K562 (cell line): Measurements from ENCODE around the gene POP5. TPM values are rescaled to one million over a fixed set of nuclear protein-coding genes. Genes with fewer than 3 reads are reported as not detected.

ENCODE experiments used
- CBX1 ChIP-seq: sonication (generic); IDR thresholded peaks from 2 replicates; pipeline ENCODE4 v1.6.1; 2016; ENCODE audit warnings: antibody characterized with exemption, low read depth, mild to moderate bottlenecking
- CREM ChIP-seq: IDR thresholded peaks from 2 replicates; pipeline ENCODE4 v1.6.1; 2014; ENCODE audit warnings: antibody characterized with exemption, low read depth
- KLF1 ChIP-seq: fragments of 450-650 bp; IDR thresholded peaks from 2 replicates; pipeline ENCODE4 v1.6.1; 2016; ENCODE audit warnings: missing genetic modification characterization, missing compliant biosample characterization
- PRPF4 ChIP-seq: fragments of 200-400 bp; formaldehyde crosslinking; IDR thresholded peaks from one replicate; pipeline ENCODE4 v1.6.1; 2017; ENCODE audit warnings: low read length, low read depth, mild to moderate bottlenecking; ENCODE audit not compliant: insufficient read depth, poor library complexity, severe bottlenecking
- TARDBP ChIP-seq: fragments of 450-650 bp; IDR thresholded peaks from 2 replicates; pipeline ENCODE4 v1.6.1; 2016
- ZBTB7A ChIP-seq: IDR thresholded peaks from 2 replicates; pipeline ENCODE4 v1.6.1; 2011; ENCODE audit warnings: low read depth, mild to moderate bottlenecking, low read length, moderate library complexity, borderline replicate concordance; ENCODE audit not compliant: control insufficient read depth
- ZNF165 ChIP-seq: fragments of 250-450 bp; sonication (Bioruptor Pico); IDR thresholded peaks from 2 replicates; pipeline ENCODE4 v1.4.0; 2020; ENCODE audit warnings: borderline replicate concordance
- ZZZ3 ChIP-seq: fragments of 450-650 bp; IDR thresholded peaks from 2 replicates; pipeline ENCODE4 v1.6.1; 2016; ENCODE audit warnings: antibody characterized with exemption, mild to moderate bottlenecking, moderate library complexity
- polyA plus RNA-seq, 8 experiments: library from polyadenylated mRNA; depleted of rRNA in 4 of 8; stranded (reverse) in 5 of 8; unstranded in 3 of 8; fragments of >200 nt; fragmentation: Nextera tagmentation in 2 of 8; fragmentation: Illumina TruSeq in 1 of 8; extraction: Ambion mirVana in 2 of 8; extraction: Trizol in 1 of 8; gene quantifications; 2 replicates each; pipeline versions ENCODE4 v1.2.1 to v1.2.3, GENCODE V29; 2011 to 2014; ENCODE audit warnings: inconsistent platforms in 1 of 8, missing spikeins in 1 of 8
- total RNA-seq, 7 experiments: library from RNA; depleted of rRNA in 6 of 7; stranded (reverse); fragments of >200 nt in 6 of 7; fragmentation: Illumina TruSeq in 2 of 7; extraction: Trizol in 2 of 7; gene quantifications; 2 replicates each; pipeline versions ENCODE4 v1.2.1 to v1.2.3, GENCODE V29; 2011 to 2021; ENCODE audit warnings: low replicate concordance in 1 of 7
- TF ChIP-seq, protein P1 (sequence below): IDR thresholded peaks from 2 replicates; pipeline ENCODE4 v1.6.1; 2016; ENCODE audit warnings: missing genetic modification characterization, missing compliant biosample characterization
- TF ChIP-seq, protein P2 (sequence below): fragments of 450-650 bp; IDR thresholded peaks from 2 replicates; pipeline ENCODE4 v1.6.1; 2016; ENCODE audit warnings: low read depth
- TF ChIP-seq, protein P3 (sequence below): sonication (generic); formaldehyde crosslinking; IDR thresholded peaks from 2 replicates; pipeline ENCODE4 v1.8.0; 2022; ENCODE audit warnings: mild to moderate bottlenecking, missing genetic modification reagents
- TF ChIP-seq, protein P4 (sequence below): fragments of 450-650 bp; formaldehyde crosslinking; IDR thresholded peaks from 2 replicates; pipeline ENCODE4 v1.4.0; 2022; ENCODE audit warnings: missing genetic modification characterization

POP5 gene
- total and polyA plus RNA-seq, 9 of the 15 experiments (the other 6 are each of a cell fraction or from before 2014, with no cell fraction given) = 57.5 to 253 (median 73.8) TPM

DNA sequence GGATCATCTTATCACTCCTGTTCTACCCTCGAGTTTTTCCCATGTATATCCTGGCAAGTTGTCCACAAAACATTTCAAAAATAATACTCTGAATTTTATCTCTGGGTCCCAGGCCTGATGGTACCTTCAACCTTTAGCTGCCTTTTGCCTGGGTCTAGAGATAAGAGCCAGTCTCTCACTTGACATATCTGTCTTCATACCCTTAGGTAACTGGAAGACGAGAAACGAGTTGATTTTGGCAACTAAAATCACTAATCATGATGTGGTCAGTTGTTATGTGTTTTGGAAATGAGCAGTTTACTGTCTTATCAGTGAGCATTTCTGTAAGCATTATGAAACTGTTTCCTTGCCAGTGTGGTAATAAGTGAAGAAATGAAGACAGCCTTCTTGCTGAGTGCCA lies 40.8 kb downstream of the POP5 start (continued):
- TF ChIP-seq, protein P1, sequence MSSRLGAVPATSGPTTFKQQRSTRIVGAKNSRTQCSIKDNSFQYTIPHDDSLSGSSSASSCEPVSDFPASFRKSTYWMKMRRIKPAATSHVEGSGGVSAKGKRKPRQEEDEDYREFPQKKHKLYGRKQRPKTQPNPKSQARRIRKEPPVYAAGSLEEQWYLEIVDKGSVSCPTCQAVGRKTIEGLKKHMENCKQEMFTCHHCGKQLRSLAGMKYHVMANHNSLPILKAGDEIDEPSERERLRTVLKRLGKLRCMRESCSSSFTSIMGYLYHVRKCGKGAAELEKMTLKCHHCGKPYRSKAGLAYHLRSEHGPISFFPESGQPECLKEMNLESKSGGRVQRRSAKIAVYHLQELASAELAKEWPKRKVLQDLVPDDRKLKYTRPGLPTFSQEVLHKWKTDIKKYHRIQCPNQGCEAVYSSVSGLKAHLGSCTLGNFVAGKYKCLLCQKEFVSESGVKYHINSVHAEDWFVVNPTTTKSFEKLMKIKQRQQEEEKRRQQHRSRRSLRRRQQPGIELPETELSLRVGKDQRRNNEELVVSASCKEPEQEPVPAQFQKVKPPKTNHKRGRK (tag) = no peak
- TF ChIP-seq KLF1 = no peak
- TF ChIP-seq ZNF165 (CRISPR knock-in tag) = no peak
- TF ChIP-seq, protein P2, sequence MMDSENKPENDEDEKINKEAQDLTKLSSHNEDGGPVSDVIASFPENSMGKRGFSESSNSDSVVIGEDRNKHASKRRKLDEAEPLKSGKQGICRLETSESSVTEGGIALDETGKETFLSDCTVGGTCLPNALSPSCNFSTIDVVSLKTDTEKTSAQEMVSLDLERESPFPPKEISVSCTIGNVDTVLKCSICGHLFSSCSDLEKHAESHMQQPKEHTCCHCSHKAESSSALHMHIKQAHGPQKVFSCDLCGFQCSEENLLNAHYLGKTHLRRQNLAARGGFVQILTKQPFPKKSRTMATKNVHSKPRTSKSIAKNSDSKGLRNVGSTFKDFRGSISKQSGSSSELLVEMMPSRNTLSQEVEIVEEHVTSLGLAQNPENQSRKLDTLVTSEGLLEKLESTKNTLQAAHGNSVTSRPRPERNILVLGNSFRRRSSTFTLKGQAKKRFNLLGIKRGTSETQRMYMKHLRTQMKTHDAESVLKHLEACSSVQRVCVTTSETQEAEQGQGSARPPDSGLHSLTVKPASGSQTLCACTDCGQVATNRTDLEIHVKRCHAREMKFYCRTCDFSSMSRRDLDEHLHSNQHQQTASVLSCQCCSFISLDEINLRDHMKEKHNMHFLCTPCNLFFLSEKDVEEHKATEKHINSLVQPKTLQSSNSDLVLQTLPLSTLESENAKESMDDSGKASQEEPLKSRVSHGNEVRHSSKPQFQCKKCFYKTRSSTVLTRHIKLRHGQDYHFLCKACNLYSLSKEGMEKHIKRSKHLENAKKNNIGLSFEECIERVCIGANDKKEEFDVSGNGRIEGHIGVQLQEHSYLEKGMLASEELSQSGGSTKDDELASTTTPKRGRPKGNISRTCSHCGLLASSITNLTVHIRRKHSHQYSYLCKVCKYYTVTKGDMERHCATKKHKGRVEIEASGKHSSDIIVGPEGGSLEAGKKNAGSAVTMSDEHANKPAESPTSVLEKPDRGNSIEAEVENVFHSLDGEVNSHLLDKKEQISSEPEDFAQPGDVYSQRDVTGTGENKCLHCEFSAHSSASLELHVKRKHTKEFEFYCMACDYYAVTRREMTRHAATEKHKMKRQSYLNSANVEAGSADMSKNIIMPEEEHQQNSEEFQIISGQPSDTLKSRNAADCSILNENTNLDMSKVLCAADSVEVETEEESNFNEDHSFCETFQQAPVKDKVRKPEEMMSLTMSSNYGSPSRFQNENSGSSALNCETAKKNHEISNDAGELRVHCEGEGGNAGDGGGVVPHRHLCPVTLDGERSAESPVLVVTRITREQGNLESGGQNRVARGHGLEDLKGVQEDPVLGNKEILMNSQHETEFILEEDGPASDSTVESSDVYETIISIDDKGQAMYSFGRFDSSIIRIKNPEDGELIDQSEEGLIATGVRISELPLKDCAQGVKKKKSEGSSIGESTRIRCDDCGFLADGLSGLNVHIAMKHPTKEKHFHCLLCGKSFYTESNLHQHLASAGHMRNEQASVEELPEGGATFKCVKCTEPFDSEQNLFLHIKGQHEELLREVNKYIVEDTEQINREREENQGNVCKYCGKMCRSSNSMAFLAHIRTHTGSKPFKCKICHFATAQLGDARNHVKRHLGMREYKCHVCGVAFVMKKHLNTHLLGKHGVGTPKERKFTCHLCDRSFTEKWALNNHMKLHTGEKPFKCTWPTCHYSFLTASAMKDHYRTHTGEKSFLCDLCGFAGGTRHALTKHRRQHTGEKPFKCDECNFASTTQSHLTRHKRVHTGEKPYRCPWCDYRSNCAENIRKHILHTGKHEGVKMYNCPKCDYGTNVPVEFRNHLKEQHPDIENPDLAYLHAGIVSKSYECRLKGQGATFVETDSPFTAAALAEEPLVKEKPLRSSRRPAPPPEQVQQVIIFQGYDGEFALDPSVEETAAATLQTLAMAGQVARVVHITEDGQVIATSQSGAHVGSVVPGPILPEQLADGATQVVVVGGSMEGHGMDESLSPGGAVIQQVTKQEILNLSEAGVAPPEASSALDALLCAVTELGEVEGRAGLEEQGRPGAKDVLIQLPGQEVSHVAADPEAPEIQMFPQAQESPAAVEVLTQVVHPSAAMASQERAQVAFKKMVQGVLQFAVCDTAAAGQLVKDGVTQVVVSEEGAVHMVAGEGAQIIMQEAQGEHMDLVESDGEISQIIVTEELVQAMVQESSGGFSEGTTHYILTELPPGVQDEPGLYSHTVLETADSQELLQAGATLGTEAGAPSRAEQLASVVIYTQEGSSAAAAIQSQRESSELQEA = no peak
- no peak for TF ChIP-seq PRPF4
- TF ChIP-seq, protein P3, sequence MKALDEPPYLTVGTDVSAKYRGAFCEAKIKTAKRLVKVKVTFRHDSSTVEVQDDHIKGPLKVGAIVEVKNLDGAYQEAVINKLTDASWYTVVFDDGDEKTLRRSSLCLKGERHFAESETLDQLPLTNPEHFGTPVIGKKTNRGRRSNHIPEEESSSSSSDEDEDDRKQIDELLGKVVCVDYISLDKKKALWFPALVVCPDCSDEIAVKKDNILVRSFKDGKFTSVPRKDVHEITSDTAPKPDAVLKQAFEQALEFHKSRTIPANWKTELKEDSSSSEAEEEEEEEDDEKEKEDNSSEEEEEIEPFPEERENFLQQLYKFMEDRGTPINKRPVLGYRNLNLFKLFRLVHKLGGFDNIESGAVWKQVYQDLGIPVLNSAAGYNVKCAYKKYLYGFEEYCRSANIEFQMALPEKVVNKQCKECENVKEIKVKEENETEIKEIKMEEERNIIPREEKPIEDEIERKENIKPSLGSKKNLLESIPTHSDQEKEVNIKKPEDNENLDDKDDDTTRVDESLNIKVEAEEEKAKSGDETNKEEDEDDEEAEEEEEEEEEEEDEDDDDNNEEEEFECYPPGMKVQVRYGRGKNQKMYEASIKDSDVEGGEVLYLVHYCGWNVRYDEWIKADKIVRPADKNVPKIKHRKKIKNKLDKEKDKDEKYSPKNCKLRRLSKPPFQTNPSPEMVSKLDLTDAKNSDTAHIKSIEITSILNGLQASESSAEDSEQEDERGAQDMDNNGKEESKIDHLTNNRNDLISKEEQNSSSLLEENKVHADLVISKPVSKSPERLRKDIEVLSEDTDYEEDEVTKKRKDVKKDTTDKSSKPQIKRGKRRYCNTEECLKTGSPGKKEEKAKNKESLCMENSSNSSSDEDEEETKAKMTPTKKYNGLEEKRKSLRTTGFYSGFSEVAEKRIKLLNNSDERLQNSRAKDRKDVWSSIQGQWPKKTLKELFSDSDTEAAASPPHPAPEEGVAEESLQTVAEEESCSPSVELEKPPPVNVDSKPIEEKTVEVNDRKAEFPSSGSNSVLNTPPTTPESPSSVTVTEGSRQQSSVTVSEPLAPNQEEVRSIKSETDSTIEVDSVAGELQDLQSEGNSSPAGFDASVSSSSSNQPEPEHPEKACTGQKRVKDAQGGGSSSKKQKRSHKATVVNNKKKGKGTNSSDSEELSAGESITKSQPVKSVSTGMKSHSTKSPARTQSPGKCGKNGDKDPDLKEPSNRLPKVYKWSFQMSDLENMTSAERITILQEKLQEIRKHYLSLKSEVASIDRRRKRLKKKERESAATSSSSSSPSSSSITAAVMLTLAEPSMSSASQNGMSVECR = no peak
- TF ChIP-seq CREM = peak; percentile 66; the same call in 1 of the 2 replicates
- TF ChIP-seq CBX1 = no peak
- TF ChIP-seq TARDBP = peak; percentile 94
- TF ChIP-seq ZBTB7A = no peak
- TF ChIP-seq ZZZ3 = no peak
- TF ChIP-seq, protein P4, sequence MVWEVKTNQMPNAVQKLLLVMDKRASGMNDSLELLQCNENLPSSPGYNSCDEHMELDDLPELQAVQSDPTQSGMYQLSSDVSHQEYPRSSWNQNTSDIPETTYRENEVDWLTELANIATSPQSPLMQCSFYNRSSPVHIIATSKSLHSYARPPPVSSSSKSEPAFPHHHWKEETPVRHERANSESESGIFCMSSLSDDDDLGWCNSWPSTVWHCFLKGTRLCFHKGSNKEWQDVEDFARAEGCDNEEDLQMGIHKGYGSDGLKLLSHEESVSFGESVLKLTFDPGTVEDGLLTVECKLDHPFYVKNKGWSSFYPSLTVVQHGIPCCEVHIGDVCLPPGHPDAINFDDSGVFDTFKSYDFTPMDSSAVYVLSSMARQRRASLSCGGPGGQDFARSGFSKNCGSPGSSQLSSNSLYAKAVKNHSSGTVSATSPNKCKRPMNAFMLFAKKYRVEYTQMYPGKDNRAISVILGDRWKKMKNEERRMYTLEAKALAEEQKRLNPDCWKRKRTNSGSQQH (CRISPR knock-in tag) = no peak
